RWPE2 (cell line): ENCODE measurements around the gene ERBB4.

Source experiments
- ATAC-seq: fragments of 200-7000 bp; cut with Tn5 transposase; 3 replicates; pipeline ENCODE4 v1.9.1; 2021; ENCODE audit warnings: low read depth
- DNase-seq: peaks from one replicate; pipeline ENCODE4 v3.0.0-alpha.2; 2020; ENCODE audit warnings: low spot score
- H3K27ac ChIP-seq: fragments of 450-650 bp; 2 replicates; pipeline ENCODE4 v1.5.1; 2017; ENCODE audit warnings: mild to moderate bottlenecking; ENCODE audit not compliant: poor library complexity, severe bottlenecking
- H3K27me3 ChIP-seq: fragments of 250-450 bp; sonication (Bioruptor Pico); 2 replicates; pipeline ENCODE4 v1.5.1; 2021; ENCODE audit warnings: mild to moderate bottlenecking, moderate library complexity; ENCODE audit not compliant: insufficient read depth, poor library complexity, severe bottlenecking
- H3K36me3 ChIP-seq: fragments of 250-450 bp; sonication (Bioruptor Pico); 2 replicates; pipeline ENCODE4 v1.5.1; 2020; ENCODE audit warnings: low read depth, mild to moderate bottlenecking, moderate library complexity
- H3K4me1 ChIP-seq: fragments of 250-450 bp; sonication (Bioruptor Pico); 2 replicates; pipeline ENCODE4 v1.5.1; 2021; ENCODE audit warnings: mild to moderate bottlenecking, moderate library complexity; ENCODE audit not compliant: insufficient read depth, poor library complexity, severe bottlenecking
- H3K4me3 ChIP-seq: fragments of 250-450 bp; sonication (Bioruptor Pico); 2 replicates; pipeline ENCODE4 v1.5.1; 2021; ENCODE audit warnings: mild to moderate bottlenecking, moderate library complexity; ENCODE audit not compliant: severe bottlenecking
- H3K9me3 ChIP-seq: fragments of 250-450 bp; sonication (Bioruptor Pico); 2 replicates; pipeline ENCODE4 v1.5.1; 2021; ENCODE audit warnings: mild to moderate bottlenecking, moderate library complexity; ENCODE audit not compliant: severe bottlenecking
- TF ChIP-seq, protein P1 (sequence below): fragments of 450-650 bp; IDR thresholded peaks from one replicate; pipeline ENCODE4 v1.5.1; 2017; ENCODE audit warnings: mild to moderate bottlenecking, moderate library complexity; ENCODE audit not compliant: poor library complexity, severe bottlenecking

The ERBB4 gene

DNA sequence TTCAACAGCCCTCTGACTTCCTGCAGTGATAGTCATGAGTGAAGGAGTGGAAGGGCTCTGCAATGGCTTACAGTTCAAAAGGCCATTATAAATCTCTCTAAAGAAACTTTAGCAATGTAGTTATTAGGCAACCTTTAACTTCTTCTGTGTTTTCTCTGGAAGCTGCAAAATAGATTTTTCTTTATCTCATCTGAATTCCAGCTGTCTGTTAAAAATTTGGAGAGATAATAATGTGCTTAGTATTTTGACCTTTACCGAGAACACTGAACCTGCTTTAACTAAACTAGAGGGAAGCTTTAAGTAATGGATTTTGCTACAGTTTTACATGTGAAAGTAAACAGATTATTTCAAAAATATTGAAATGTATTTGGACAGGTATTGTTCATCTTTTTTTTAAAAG is 847.9 kb downstream of the ERBB4 start:
- no peak overlapping the region for H3K27ac ChIP-seq
- no peak overlapping the region for H3K4me3 ChIP-seq
- TF ChIP-seq, protein P1, sequence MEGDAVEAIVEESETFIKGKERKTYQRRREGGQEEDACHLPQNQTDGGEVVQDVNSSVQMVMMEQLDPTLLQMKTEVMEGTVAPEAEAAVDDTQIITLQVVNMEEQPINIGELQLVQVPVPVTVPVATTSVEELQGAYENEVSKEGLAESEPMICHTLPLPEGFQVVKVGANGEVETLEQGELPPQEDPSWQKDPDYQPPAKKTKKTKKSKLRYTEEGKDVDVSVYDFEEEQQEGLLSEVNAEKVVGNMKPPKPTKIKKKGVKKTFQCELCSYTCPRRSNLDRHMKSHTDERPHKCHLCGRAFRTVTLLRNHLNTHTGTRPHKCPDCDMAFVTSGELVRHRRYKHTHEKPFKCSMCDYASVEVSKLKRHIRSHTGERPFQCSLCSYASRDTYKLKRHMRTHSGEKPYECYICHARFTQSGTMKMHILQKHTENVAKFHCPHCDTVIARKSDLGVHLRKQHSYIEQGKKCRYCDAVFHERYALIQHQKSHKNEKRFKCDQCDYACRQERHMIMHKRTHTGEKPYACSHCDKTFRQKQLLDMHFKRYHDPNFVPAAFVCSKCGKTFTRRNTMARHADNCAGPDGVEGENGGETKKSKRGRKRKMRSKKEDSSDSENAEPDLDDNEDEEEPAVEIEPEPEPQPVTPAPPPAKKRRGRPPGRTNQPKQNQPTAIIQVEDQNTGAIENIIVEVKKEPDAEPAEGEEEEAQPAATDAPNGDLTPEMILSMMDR: no peak
- H3K4me1 ChIP-seq: no peaks in the 10 kb centered on the region
- H3K27me3 ChIP-seq: no peaks in the 10 kb centered on the region
- H3K36me3 ChIP-seq: no peaks in the 10 kb centered on the region
- no peaks in the 10 kb centered on the region for H3K9me3 ChIP-seq
- DNase-seq (no peak), ATAC-seq (no peak)

DNA sequence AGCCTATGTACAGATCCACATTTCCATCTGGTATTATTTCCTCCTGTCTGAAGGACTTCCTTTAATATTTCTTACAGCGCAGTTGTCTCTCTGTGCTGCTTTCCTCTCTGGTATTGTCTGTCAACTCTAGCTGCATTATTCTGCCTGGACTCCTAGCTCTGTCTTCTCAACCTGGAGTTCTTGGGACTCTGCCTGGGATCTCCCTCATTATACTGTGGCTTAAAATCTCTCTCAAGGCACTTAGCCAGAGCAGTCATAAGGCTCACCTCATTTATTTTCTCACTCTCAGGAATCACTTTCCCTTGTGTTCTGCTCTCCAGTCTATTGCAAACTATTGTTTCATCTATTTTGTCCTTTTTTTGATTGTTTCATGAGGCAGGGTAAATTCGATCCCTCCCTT is 850.4 kb downstream of the ERBB4 start:
- Histone ChIP-seq H3K4me3 (no peak overlapping the region), H3K27me3 (no peaks in the 10 kb centered on the region), H3K27ac (no peak overlapping the region), H3K9me3 (no peaks in the 10 kb centered on the region), H3K4me1 (no peaks in the 10 kb centered on the region), H3K36me3 (no peaks in the 10 kb centered on the region)
- no peak for ATAC-seq
- no peak for DNase-seq
- TF ChIP-seq, protein P1: no peak

DNA sequence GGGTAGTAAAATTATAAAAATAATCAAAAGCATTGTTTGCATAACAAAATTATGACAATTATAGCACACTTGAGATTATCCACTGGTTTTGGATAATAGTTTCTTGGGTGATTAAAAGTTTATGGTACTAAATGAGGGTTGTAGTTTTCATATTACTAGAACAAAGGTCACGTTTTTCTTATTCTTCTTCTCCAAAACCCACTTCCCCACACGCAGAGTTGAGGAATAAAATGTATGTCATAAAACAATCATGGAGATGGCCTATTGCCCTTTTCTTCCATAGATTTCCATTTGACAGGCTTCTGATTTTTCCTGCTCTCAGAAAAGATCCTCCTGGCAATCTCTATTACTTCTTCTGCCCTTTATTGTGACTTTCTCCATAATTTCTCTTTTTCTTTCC is 863.9 kb downstream of the ERBB4 start:
- no peak overlapping the region for H3K27ac ChIP-seq
- H3K27me3 ChIP-seq: no peaks in the 10 kb centered on the region
- no peak overlapping the region for H3K4me3 ChIP-seq
- no peak for ATAC-seq
- TF ChIP-seq, protein P1: no peak
- no peak for DNase-seq
- no peaks in the 10 kb centered on the region for H3K9me3 ChIP-seq
- no peaks in the 10 kb centered on the region for H3K4me1 ChIP-seq
- no peaks in the 10 kb centered on the region for H3K36me3 ChIP-seq

DNA sequence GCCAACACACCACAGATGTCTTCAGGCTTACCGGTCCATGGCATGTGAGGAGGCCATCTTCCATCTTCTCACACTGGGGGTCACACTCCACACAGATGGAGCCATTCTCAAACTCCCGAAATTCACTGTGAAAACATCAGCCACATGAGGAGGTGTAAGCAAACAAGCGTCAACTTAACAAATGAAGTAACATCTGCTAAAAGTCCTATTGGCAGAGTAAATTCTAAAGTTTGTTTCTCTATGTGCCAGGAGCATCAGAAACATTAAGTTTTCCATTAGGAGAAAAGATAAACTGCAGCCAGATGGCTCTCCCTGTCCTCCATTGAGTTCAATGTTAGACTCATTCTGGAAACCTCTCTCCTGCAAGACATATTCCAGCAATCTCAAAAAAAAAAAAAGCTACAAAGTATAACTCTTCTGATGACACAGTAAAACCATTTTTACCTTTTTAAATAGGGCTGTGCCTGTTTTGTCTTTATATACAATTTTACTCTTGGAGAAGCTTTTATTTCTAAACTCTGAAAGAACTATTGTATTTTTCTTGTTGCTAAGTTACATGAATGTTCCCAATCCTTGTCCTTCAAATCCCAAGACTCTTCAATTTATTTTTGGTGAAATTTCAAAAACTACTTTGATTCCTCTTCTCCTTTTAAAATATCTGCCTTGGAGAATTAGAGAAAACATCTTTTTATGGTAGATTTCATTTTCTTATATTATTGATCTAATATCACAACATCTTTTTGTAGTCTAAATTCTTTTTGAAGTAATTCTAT is 865.3 kb downstream of the ERBB4 start:
- no peak overlapping the region for H3K27ac ChIP-seq
- H3K9me3 ChIP-seq: no peaks in the 10 kb centered on the region
- no peaks in the 10 kb centered on the region for H3K27me3 ChIP-seq
- DNase-seq (no peak), ATAC-seq (no peak)
- H3K36me3 ChIP-seq: no peaks in the 10 kb centered on the region
- no peaks in the 10 kb centered on the region for H3K4me1 ChIP-seq
- H3K4me3 ChIP-seq: no peak overlapping the region
- TF ChIP-seq, protein P1: no peak

DNA sequence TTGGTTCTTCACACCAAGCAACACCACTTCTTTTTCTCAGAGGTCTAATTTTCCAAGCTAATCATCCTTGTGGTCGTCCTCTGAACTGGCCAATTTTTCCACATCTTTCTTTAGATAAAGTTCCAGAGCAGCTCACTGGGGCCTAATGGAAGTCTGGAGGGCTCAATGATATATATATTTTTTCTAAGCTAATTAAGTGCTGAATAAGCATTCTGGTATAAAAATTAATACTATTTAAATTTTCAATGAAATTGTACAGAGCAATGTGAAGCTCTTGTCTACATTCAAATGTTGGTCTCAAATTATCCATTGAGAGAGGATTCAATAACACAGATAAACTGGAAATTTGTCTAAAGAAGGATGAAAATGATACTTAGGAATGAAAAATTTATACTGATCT is 866.6 kb downstream of the ERBB4 start:
- no peak for ATAC-seq
- H3K9me3 ChIP-seq: no peaks in the 10 kb centered on the region
- TF ChIP-seq, protein P1: no peak
- H3K4me1 ChIP-seq: no peaks in the 10 kb centered on the region
- H3K4me3 ChIP-seq: no peak overlapping the region
- H3K27me3 ChIP-seq: no peaks in the 10 kb centered on the region
- DNase-seq: no peak
- no peak overlapping the region for H3K27ac ChIP-seq
- no peaks in the 10 kb centered on the region for H3K36me3 ChIP-seq
